Measurements from ENCODE around the gene TTC8. TPM values are rescaled to one million over a fixed set of nuclear protein-coding genes. Genes with fewer than 3 reads are reported as not detected.

The TTC8 gene
- total RNA-seq, 1 donor, result 28.1 TPM

DNA sequence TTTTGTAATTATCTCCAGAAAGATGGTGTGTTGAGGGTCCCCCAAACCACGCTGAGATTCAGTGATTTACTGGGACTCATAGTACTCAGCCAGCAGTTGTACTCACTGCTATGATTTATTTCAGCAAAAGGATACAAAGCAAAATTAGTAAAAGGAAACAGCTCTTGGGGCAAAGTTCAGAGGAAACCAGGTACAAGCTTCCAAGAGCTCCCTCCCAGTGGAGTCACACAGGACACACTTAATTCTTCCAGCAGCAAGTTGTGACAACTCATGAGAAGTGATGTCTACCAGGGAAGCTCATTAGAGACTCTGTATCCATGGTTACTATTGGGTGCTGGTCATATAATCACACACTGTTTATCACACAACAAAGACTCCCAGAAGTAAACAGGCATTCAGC lies 38.7 kb downstream of the TTC8 start:
- H3K4me3 ChIP-seq (ENCODE audit: low read depth, low read length), result no peak overlapping the region
- TF ChIP-seq CTCF (IDR thresholded peaks at IDR 0.05; ENCODE audit: insufficient read depth, low read depth, low read length), result no peak
- DNase-seq (ENCODE audit: low read depth), result no peak

- DNase-seq (ENCODE audit: low read depth), result no peak
- no peak for TF ChIP-seq CTCF (IDR thresholded peaks at IDR 0.05; ENCODE audit: insufficient read depth, low read depth, low read length)
- no peak overlapping the region for H3K4me3 ChIP-seq (ENCODE audit: low read depth, low read length)
These were observed 39.7 kb downstream of the TTC8 start for GRCh38 chr14:88864198-88864597.

- H3K4me3 ChIP-seq (ENCODE audit: low read depth, low read length), result no peak overlapping the region
- peak; percentile 71 for DNase-seq (ENCODE audit: low read depth)
- TF ChIP-seq CTCF (IDR thresholded peaks at IDR 0.05; ENCODE audit: insufficient read depth, low read depth, low read length), result no peak
These were observed 41.9 kb downstream of the TTC8 start for GRCh38 chr14:88866305-88866704.

- peak; percentile 16 for TF ChIP-seq CTCF (IDR thresholded peaks at IDR 0.05; ENCODE audit: insufficient read depth, low read depth, low read length)
- DNase-seq (ENCODE audit: low read depth), result no peak
- H3K4me3 ChIP-seq (ENCODE audit: low read depth, low read length), result no peak overlapping the region
These were observed 44.2 kb downstream of the TTC8 start for GRCh38 chr14:88868558-88869159.

DNA sequence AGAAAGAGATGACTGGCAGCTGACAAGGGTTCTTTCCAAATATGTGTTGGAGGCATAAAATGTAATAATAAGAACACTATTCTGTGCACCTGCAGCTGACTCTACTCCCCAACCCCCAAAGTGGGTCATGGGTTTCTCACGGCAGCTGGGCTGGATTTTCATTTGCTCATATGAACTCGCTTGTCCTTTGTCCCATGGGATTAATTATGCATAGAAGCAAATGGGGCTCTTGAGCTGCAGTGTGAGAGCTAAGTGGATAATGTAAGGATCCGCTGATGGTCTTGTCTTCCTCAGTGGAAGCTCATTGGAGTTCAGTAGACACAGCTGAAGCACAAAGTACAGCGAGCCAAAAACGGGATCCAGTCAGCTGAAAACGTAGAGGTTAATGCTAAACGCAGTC lies 46.3 kb downstream of the TTC8 start:
- no peak overlapping the region for H3K4me3 ChIP-seq (ENCODE audit: low read depth, low read length)
- TF ChIP-seq CTCF (IDR thresholded peaks at IDR 0.05; ENCODE audit: insufficient read depth, low read depth, low read length), result no peak
- no peak for DNase-seq (ENCODE audit: low read depth)

DNA sequence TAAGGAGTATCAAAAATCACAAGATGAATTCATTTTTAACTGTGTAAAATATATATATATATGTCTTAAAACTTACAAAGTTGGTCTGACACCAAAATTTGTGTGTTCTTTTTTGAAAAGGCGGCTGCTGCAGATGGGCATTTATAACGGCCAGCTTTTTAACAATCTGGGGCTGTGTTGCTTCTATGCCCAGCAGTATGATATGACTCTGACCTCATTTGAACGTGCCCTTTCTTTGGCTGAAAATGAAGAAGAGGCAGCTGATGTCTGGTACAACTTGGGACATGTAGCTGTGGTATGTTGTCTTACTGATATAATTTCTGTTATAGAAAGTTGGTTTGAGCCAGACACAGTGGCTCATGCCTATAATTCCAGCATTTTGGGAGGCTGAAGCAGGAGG lies 47.0 kb downstream of the TTC8 start:
- DNase-seq (ENCODE audit: low read depth), result no peak
- no peak overlapping the region for H3K4me3 ChIP-seq (ENCODE audit: low read depth, low read length)
- no peak for TF ChIP-seq CTCF (IDR thresholded peaks at IDR 0.05; ENCODE audit: insufficient read depth, low read depth, low read length)

DNA sequence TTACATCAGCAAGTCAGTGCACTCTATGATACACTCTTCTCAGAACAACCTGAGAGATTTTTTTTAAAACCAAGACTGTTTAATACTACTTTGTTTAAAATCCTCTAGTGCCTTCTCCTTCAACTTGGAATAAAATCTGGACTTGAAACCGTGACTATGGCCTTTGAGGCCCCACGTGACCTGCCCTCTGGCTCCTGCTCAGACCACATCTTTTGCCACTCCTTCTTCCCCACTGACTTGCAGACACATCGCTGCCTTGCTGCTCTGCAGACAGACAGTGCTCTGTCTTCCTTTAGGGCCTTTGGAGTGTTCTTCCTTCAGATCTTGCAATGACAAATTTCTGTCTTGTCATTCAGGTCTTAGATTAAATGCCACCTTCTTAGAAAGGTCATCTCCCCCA lies 48.5 kb downstream of the TTC8 start:
- no peak overlapping the region for H3K4me3 ChIP-seq (ENCODE audit: low read depth, low read length)
- no peak for TF ChIP-seq CTCF (IDR thresholded peaks at IDR 0.05; ENCODE audit: insufficient read depth, low read depth, low read length)
- DNase-seq (ENCODE audit: low read depth), result no peak

Measured in fibroblast of villous mesenchyme (primary cell).